ENCODE data around the gene SORCS2. TPM values are rescaled to one million over a fixed set of nuclear protein-coding genes. Genes with fewer than 3 reads are reported as not detected.

SORCS2 gene
- total RNA-seq, 1 experiment from 2014 or later: not detected

DNA sequence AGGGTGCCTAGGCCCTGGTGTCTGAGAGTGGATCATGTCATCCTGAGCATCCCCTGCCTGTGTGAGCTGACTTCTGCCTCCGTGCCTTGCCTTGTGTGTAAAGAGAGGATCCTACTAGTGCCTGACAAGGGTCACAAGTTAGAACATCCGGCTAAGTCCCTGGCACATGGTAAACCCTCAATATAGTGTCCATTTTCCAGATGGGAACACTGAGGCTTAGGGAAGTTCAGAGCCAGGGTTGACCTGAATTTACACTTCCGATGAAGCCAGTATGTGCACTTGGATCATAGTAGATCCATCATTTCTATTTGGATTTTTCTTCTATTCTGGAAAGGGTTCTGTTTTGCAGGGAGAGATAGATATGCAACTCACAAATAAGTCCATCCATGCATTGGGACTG, 254.9 kb downstream of the SORCS2 start:
- TF ChIP-seq, protein P1, sequence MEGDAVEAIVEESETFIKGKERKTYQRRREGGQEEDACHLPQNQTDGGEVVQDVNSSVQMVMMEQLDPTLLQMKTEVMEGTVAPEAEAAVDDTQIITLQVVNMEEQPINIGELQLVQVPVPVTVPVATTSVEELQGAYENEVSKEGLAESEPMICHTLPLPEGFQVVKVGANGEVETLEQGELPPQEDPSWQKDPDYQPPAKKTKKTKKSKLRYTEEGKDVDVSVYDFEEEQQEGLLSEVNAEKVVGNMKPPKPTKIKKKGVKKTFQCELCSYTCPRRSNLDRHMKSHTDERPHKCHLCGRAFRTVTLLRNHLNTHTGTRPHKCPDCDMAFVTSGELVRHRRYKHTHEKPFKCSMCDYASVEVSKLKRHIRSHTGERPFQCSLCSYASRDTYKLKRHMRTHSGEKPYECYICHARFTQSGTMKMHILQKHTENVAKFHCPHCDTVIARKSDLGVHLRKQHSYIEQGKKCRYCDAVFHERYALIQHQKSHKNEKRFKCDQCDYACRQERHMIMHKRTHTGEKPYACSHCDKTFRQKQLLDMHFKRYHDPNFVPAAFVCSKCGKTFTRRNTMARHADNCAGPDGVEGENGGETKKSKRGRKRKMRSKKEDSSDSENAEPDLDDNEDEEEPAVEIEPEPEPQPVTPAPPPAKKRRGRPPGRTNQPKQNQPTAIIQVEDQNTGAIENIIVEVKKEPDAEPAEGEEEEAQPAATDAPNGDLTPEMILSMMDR (IDR thresholded peaks at IDR 0.05; ENCODE audit: unreplicated experiment): no peak
- Mint-ChIP-seq H3K4me1 (ENCODE audit: low read depth, unreplicated experiment) (no peaks in the 10 kb centered on the region), H3K9me3 (ENCODE audit: low read depth, unreplicated experiment) (no peaks in the 10 kb centered on the region), H3K27ac (ENCODE audit: unreplicated experiment) (no peak overlapping the region), H3K4me3 (ENCODE audit: low read depth, unreplicated experiment) (no peak overlapping the region), H3K36me3 (ENCODE audit: insufficient read depth, unreplicated experiment) (no peaks in the 10 kb centered on the region), H3K27me3 (ENCODE audit: unreplicated experiment) (peaks cover 47% of the 10 kb centered on the region)
- intact Hi-C loops (cut with micrococcal nuclease; ENCODE audit: unreplicated experiment): no loop called here
- DNase-seq: no peak
- no TSS peak for BruUV-seq (replicated peaks)
- CTCF ChIA-PET: no interaction called here

DNA sequence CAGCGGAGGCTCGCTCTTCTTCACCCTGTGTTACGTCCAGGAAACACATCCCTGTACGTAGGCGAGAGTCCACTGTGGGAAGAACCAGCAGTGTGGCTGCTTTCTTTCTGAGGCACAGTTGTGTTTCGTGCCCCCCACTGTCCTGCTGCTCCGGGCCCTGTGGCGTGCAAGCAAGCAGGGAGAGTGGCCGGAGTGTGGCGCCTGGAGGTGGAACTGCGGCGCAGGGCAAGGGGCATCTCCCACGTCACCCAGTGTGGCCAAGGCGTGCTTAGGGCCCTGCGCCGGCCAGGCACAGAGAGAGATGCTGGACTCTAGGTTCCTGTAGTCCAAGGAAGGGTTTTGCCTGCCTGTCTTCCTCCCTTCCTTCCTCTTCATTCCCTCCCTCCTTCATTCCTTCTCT, 255.7 kb downstream of the SORCS2 start:
- H3K4me3 Mint-ChIP-seq (ENCODE audit: low read depth, unreplicated experiment): no peak overlapping the region

DNA sequence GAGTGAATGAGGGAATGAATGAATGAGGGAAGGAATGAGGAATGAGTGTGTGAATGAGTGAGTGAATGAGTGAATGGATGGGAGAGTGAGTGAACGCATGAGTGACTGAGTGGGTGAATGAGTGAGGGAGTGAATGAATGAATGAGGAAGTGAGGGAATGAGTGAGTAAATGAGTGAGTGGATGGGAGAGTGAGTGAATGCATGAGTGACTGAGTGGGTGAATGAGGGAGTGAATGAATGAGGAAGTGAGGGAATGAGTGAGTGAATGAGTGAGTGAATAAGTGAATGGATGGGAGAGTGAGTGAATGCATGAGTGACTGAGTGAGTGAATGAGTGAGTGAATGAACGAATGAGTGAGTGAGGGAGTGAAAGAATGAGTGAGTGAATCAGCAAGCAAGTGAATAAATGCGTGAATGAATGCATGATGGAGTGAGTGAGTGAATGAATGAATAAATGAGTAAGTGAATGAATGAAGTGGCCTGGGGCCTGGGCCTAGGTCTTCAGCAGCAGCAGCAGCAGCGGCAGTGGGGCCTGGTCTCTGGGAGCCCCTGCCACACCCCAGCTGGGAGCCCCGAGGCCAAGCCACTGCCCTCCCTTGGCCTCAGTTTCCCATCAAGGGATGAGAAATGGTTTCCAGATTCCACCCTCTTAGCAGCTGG, 258.6 kb downstream of the SORCS2 start:
- Mint-ChIP-seq H3K4me1 (ENCODE audit: low read depth, unreplicated experiment) (no peaks in the 10 kb centered on the region), H3K27me3 (ENCODE audit: unreplicated experiment) (peaks cover 22% of the 10 kb centered on the region), H3K4me3 (ENCODE audit: low read depth, unreplicated experiment) (no peak overlapping the region), H3K9me3 (ENCODE audit: low read depth, unreplicated experiment) (peaks cover 2% of the 10 kb centered on the region), H3K36me3 (ENCODE audit: insufficient read depth, unreplicated experiment) (no peaks in the 10 kb centered on the region), H3K27ac (ENCODE audit: unreplicated experiment) (no peak overlapping the region)
- BruUV-seq (replicated peaks): no TSS peak
- intact Hi-C loops (cut with micrococcal nuclease; ENCODE audit: unreplicated experiment): no loop called here
- no peak for DNase-seq
- TF ChIP-seq, protein P1 (IDR thresholded peaks at IDR 0.05; ENCODE audit: unreplicated experiment): no peak
- CTCF ChIA-PET: no interaction called here

More for the DNA sequence above, 255.7 kb downstream of the SORCS2 start:
- H3K27me3 Mint-ChIP-seq (ENCODE audit: unreplicated experiment): peaks cover 47% of the 10 kb centered on the region
- H3K36me3 Mint-ChIP-seq (ENCODE audit: insufficient read depth, unreplicated experiment): no peaks in the 10 kb centered on the region
- H3K4me1 Mint-ChIP-seq (ENCODE audit: low read depth, unreplicated experiment): no peaks in the 10 kb centered on the region
- peaks cover 2% of the 10 kb centered on the region for H3K9me3 Mint-ChIP-seq (ENCODE audit: low read depth, unreplicated experiment)
- no peak overlapping the region for H3K27ac Mint-ChIP-seq (ENCODE audit: unreplicated experiment)
- DNase-seq: no peak
- TF ChIP-seq, protein P1 (IDR thresholded peaks at IDR 0.05; ENCODE audit: unreplicated experiment): no peak
- CTCF ChIA-PET: no interaction called here
- BruUV-seq (replicated peaks): no TSS peak
- intact Hi-C loops (cut with micrococcal nuclease; ENCODE audit: unreplicated experiment): no loop called here

DNA sequence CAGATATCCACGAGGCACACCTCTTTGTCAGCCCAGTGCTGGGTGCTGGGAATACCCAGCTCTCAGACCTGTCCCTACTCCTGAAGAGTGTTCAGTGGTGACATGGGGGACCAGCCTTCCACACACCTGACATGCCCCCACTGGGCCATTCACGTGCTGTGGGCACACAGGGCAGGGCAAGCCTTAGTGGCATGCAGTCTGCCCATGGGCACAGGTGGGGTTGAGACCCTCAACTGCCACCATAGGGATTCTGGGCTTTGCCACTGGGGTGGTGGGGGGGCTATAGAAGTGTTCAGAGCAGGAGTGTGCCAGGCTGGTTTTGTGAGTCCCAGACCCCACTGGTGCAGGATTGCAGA, 259.1 kb downstream of the SORCS2 start:
- intact Hi-C loops (cut with micrococcal nuclease; ENCODE audit: unreplicated experiment): no loop called here
- Mint-ChIP-seq H3K27me3 (ENCODE audit: unreplicated experiment) (peaks cover 22% of the 10 kb centered on the region), H3K4me1 (ENCODE audit: low read depth, unreplicated experiment) (no peaks in the 10 kb centered on the region), H3K4me3 (ENCODE audit: low read depth, unreplicated experiment) (no peak overlapping the region), H3K36me3 (ENCODE audit: insufficient read depth, unreplicated experiment) (no peaks in the 10 kb centered on the region), H3K27ac (ENCODE audit: unreplicated experiment) (no peak overlapping the region), H3K9me3 (ENCODE audit: low read depth, unreplicated experiment) (peaks cover 2% of the 10 kb centered on the region)
- DNase-seq: no peak
- BruUV-seq (replicated peaks): no TSS peak
- TF ChIP-seq, protein P1 (IDR thresholded peaks at IDR 0.05; ENCODE audit: unreplicated experiment): no peak
- CTCF ChIA-PET: no interaction called here
